HAP-1 (cell line): ENCODE data around the gene SIGLEC12.
"Not testable (repeated sequence)": the region's sequence is repeated elsewhere in the genome, so short reads cannot be mapped to it uniquely, and the experiment has no call there.

Experiments
- DNase-seq, 2 experiments: peaks; one replicate each; pipeline ENCODE4 v3.0.0-alpha.2; 2016 to 2020; ENCODE audit warnings: low spot score in 2 of 2
- H3K27me3 ChIP-seq: fragments of 250-450 bp; sonication (Bioruptor Pico); 2 replicates; pipeline ENCODE4 v1.5.1; 2020; ENCODE audit warnings: low read depth, mild to moderate bottlenecking, moderate library complexity
- H3K36me3 ChIP-seq: fragments of 250-450 bp; sonication (Bioruptor Pico); replicated peaks from 2 replicates; pipeline ENCODE4 v1.5.1; 2020; ENCODE audit warnings: mild to moderate bottlenecking
- H3K4me1 ChIP-seq: fragments of 250-450 bp; sonication (Bioruptor Pico); 2 replicates; pipeline ENCODE4 v1.5.1; 2020; ENCODE audit warnings: mild to moderate bottlenecking
- H3K4me3 ChIP-seq: fragments of 250-450 bp; sonication (Bioruptor Pico); 2 replicates; pipeline ENCODE4 v1.5.1; 2020; ENCODE audit warnings: mild to moderate bottlenecking, moderate library complexity
- H3K9me3 ChIP-seq: fragments of 250-450 bp; sonication (Bioruptor Pico); 2 replicates; pipeline ENCODE4 v1.5.1; 2020; ENCODE audit warnings: mild to moderate bottlenecking, moderate library complexity
- in situ Hi-C: fragments of 300-500 bp; cut with MboI; formaldehyde crosslinking; loops from 3 replicates; pipeline ENCODE4 v1.14.3; 2020; ENCODE audit warnings: low sequenced_read_pairs, inconsistent platforms, mixed read lengths

SIGLEC12 gene

DNA sequence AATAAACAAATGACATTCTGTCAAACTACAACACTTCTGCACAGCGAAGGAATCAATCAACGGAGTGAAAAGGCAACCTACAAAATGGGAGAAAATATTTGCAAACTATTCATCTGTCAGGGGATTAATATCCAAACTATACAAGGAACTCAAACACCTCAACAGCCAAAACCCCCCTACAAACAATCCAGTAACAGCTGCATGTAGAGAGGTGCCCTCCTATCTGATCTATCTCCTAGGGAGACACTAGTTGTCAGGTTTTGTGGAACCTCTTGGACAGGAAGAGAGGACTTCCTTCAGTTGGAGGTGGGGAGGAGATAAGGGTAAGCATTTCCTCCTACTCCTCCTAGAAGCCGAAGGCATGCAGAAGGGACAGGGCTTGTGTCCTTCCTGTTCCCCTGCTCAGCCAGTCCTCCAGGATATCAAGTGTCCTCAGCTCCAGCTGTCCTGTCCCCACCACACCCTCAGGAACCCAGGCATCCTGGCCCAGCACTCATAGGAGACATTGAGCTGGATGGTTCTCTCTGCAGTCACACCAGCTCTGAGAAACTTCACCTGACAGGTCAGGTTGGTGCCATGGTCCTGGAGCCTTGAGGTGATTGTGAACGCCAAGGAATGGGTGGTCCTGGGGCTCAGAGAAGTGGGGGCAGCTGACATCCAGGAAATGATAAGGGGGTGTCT, 33.6 kb downstream of the SIGLEC12 start:
- Histone ChIP-seq H3K4me1 (no peaks in the 10 kb centered on the region), H3K27me3 (peaks cover 18% of the 10 kb centered on the region), H3K9me3 (no peaks in the 10 kb centered on the region), H3K36me3 (no peaks in the 10 kb centered on the region), H3K4me3 (no peak overlapping the region)
- no peak for DNase-seq
- in situ Hi-C loops, result loop anchor here (25.0 kb wide), 1 partner anchor 194 kb away; no protein-coding TSS in a partner anchor

DNA sequence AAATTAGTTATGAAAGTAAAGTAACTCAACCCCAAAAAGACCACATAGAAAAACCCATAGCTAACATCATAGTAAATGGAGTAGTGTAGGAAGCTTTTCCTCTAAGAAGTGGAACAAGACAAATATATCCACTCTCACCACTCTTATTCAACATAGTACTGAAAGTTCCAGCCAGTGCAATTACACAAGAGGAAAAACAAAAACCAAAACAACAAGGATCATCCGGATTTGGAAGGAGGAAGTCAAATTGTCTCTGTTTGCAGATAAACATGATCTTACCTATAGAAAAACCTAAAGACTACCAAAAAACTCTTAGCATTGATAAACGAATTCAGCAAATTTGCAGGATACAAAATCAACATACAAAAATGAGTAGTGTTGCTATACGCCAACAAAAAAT, 34.9 kb downstream of the SIGLEC12 start:
- Histone ChIP-seq H3K9me3 (no peaks in the 10 kb centered on the region), H3K27me3 (peaks cover 20% of the 10 kb centered on the region), H3K4me3 (no peak overlapping the region), H3K4me1 (no peaks in the 10 kb centered on the region), H3K36me3 (no peaks in the 10 kb centered on the region)
- in situ Hi-C loops, result loop anchor here (25.0 kb wide), 1 partner anchor 196 kb away; no protein-coding TSS in a partner anchor
- DNase-seq, result no peak

DNA sequence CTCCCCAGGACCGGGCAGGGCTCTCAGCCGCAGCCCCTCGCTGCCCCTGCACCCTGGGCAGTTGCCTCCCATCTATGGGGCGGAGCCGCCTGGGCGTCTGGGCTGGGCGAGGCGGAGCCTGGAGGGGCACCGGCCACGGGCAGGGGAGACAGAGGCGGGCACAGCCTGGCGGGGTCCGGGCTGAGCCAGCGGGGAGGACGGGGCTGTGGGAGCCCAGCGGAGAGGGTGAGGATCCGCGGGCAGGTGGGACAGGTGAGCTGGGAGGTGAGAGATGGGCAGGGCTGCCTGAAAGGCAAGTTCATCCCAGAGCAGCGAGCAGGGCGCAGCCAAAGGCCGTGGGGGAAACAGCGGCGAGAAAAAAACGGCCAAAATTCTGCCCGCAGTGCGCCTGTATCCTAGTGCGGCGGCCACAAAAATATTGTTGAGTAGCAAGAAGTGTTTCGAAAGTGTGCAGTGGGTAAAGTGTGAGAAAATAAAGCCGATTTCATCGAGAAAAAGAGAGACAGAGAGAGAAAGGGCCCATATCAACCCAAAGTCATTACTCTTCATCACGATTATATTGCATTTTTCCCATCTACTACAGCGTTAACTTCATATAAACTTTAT, 37.5 kb downstream of the SIGLEC12 start:
- H3K36me3 ChIP-seq, H3K9me3 ChIP-seq, H3K4me3 ChIP-seq, DNase-seq, H3K4me1 ChIP-seq: not testable (repeated sequence)
- in situ Hi-C loops, result loop anchor here (25.0 kb wide), 1 partner anchor 198 kb away; no protein-coding TSS in a partner anchor
- peaks cover 22% of the 10 kb centered on the region for H3K27me3 ChIP-seq

DNA sequence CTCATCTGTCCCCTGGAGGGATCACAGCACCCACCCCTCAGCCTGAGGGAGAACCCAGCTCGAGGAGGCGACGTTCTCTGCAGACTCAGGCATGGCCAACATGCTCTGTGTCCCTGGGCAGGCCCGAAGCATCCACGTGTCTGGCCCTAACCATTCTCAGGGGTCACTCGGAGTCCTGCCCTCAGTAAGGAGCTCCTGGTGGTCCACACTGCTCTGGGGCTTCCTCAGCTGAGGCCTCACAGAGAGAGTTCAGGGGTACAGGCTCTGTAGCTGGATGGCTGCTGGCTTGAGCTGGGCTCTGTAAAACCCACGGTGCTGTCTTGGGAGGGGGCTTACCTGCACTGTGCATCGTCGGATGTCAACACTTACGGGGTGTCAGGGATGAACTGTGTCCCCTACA, 38.9 kb downstream of the SIGLEC12 start:
- DNase-seq, result no peak
- in situ Hi-C loops, result loop anchor here (25.0 kb wide), 1 partner anchor 200 kb away; no protein-coding TSS in a partner anchor
- Histone ChIP-seq H3K4me1 (no peaks in the 10 kb centered on the region), H3K27me3 (peaks cover 22% of the 10 kb centered on the region), H3K4me3 (no peak overlapping the region), H3K9me3 (no peaks in the 10 kb centered on the region), H3K36me3 (no peaks in the 10 kb centered on the region)

DNA sequence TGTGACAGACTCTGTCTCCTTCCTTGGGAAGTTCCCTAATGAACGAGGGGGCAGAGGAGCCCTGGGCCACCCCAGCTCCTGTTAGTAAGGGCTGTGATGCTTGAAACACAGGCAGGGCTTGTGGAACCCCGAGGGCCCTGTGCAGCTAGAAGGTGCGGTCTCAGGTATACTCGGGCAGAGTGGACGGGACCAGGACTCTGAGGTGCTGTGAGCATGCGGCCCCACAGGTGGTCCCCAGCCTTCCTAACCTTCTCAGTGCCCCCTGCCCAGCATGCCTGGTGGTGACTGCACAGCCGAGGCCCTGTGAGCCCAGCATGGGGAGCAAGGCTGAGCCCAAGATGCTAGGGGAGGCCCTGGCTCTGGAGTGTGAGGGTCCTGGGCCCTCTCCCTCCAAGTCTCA, 39.3 kb downstream of the SIGLEC12 start:
- DNase-seq, result no peak
- in situ Hi-C loops, result loop anchor here (25.0 kb wide), 1 partner anchor 200 kb away; no protein-coding TSS in a partner anchor
- Histone ChIP-seq H3K27me3 (peaks cover 21% of the 10 kb centered on the region), H3K4me3 (no peak overlapping the region), H3K4me1 (no peaks in the 10 kb centered on the region), H3K9me3 (no peaks in the 10 kb centered on the region), H3K36me3 (no peaks in the 10 kb centered on the region)

GRCh38 chr19:51461723-51462161, 39.9 kb downstream of the SIGLEC12 start:
- Histone ChIP-seq H3K27me3 (peaks cover 17% of the 10 kb centered on the region), H3K4me1 (no peaks in the 10 kb centered on the region), H3K36me3 (no peaks in the 10 kb centered on the region), H3K4me3 (no peak overlapping the region), H3K9me3 (no peaks in the 10 kb centered on the region)
- in situ Hi-C loops, result loop anchor here (25.0 kb wide), 1 partner anchor 201 kb away; no protein-coding TSS in a partner anchor
- no peak for DNase-seq

- Histone ChIP-seq H3K9me3 (no peaks in the 10 kb centered on the region), H3K4me1 (no peaks in the 10 kb centered on the region), H3K27me3 (peaks cover 8% of the 10 kb centered on the region), H3K36me3 (no peaks in the 10 kb centered on the region), H3K4me3 (no peak overlapping the region)
- in situ Hi-C loops, result loop anchor here (25.0 kb wide), 1 partner anchor 202 kb away; no protein-coding TSS in a partner anchor
- no peak for DNase-seq
These were observed 41.2 kb downstream of the SIGLEC12 start for GRCh38 chr19:51460164-51460992.

DNA sequence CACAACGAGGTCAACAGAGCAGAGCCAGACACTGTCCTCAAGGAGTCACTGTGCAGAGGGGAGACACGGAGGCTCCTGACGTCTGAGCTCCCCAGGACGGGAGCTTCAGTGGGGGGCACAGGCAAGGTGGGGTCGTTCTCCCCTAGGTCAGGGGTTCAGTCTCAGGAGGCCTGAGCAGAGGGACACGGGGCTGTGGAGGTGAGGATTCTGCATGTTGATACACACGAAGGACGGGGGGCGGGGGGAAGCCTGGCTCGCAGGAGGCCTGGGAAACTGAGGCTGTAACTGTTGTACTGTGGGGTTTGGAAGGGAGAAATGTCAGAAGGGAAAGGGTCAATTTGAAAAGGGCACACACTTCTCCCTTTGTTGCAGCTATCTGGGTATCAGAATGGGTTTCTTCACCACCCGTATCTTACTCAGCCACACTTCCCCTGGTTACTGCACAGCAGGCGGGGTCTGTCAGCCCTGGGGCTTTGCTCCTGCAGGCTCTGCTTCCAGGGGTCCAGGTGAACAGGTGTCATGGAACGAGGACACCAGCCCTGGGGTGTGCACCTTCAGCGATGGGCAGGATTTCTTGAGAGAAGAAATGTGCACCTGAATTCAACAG, 42.6 kb downstream of the SIGLEC12 start:
- Histone ChIP-seq H3K27me3 (peaks cover 5% of the 10 kb centered on the region; the same call in 1 of the 2 replicates), H3K9me3 (no peaks in the 10 kb centered on the region), H3K4me3 (no peak overlapping the region), H3K36me3 (no peaks in the 10 kb centered on the region), H3K4me1 (no peaks in the 10 kb centered on the region)
- no peak for DNase-seq
- in situ Hi-C loops, result loop anchor here (25.0 kb wide), 1 partner anchor 203 kb away; no protein-coding TSS in a partner anchor

DNA sequence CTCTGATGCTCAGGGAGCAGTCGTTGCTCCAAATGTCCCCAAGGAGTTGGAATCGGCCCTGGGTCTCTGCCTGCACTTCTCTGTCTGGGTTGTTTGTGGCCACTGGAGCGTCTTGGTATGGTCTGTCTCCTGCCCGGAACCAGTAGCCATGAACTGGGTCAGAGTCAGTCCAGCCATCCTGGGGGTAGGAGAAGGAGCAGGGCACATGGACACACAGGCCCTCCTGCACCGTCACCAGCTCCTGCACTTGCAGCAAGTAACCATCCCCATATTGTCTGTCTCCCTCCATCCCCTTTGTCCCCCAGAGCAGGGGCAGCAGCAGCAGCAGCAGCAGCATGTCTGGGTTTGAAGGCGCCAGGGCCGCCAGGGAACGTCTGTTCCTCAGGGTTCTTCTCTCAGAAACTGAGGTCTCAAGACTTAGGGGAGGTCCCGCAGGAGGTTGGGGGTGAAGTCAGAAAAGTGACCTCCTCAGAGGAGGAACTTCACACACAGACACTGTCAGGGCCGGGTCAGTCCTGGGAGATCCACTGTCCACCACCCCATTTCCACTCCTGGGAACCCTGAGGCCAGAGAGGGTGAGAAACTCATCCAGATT, 43.5 kb downstream of the SIGLEC12 start, which contains the start of gene SIGLEC8:
Gene SIGLEC8 (minus strand): TSS at position 404 of the 595 bp plus-strand sequence. CDS start 67 bp downstream, at position 337.
- peaks cover 5% of the 10 kb centered on the region; the same call in 1 of the 2 replicates for H3K27me3 ChIP-seq
- in situ Hi-C loops, result loop anchor here (25.0 kb wide), 1 partner anchor 204 kb away; no protein-coding TSS in a partner anchor
- DNase-seq, result no peak

GRCh38 chr19:51457351-51458013, 44.1 kb downstream of the SIGLEC12 start:
- H3K4me1 ChIP-seq, result no peaks in the 10 kb centered on the region
- DNase-seq, result no peak
- H3K36me3 ChIP-seq, result no peaks in the 10 kb centered on the region
- H3K4me3 ChIP-seq, result no peak overlapping the region
- peaks cover 2% of the 10 kb centered on the region; the same call in 1 of the 2 replicates for H3K27me3 ChIP-seq
- in situ Hi-C loops, result loop anchor here (25.0 kb wide), 1 partner anchor 205 kb away; no protein-coding TSS in a partner anchor
- H3K9me3 ChIP-seq, result no peaks in the 10 kb centered on the region

More for the DNA sequence above, 43.5 kb downstream of the SIGLEC12 start, which contains the start of gene SIGLEC8:
- Histone ChIP-seq H3K4me1 (no peaks in the 10 kb centered on the region), H3K9me3 (no peaks in the 10 kb centered on the region), H3K4me3 (no peak within 1 kb of the TSS), H3K36me3 (no peaks in the 10 kb centered on the region)

DNA sequence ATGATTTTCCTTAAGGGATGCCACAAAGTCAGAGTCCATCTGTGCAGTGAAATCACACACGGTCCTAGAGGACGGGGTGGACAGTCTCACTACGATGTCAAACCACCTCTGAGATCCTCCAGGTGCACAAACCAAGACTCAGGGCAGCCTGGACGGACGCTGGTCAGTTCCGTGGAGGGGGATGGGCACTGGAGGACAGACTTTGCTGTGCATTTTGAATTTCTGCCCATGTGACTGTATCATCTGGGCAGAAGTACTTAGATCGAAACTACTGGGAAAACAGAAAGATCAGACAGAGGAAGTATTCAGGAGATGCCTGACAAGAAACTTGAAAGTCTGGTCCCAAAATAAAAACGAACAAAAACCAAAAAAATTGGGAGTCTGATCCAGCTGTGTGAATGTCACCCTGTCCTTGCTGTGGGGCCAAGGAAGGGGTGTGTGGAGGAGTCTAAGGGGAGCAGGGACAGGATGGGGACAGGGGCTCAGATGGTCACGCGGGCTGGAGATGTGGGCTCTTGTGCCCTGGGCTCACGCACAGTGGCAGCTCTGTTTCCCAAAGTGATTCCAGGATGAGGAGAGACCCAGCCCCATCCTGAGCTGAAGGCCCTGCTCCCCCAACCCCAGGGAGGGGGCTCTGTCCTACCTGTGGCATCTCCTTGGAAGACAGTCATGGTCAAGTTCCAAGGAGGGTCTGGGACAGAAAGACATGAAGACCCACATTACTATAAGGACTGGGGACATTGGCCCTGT, 44.9 kb downstream of the SIGLEC12 start:
- no peaks in the 10 kb centered on the region for H3K36me3 ChIP-seq
- DNase-seq, result no peak
- peaks cover 2% of the 10 kb centered on the region; the same call in 1 of the 2 replicates for H3K27me3 ChIP-seq
- H3K4me1 ChIP-seq, result no peaks in the 10 kb centered on the region
- in situ Hi-C loops, result loop anchor here (25.0 kb wide), 1 partner anchor 206 kb away; no protein-coding TSS in a partner anchor
- H3K4me3 ChIP-seq, result no peak overlapping the region
- no peaks in the 10 kb centered on the region for H3K9me3 ChIP-seq
